Measurements from ENCODE around the gene MAML2. TPM values are rescaled to one million over a fixed set of nuclear protein-coding genes. Genes with fewer than 3 reads are reported as not detected.

MAML2 gene
- total and polyA plus RNA-seq, 9 of the 15 experiments (the other 6 are each of a cell fraction or from before 2014, with no cell fraction given), result 0.79 to 6.8 (median 4.8) TPM

GRCh38 chr11:96021901-96022650 is 320.9 kb downstream of the MAML2 start:
- in situ Hi-C loops (cut with MboI) (no loop called here), intact Hi-C loops (cut with micrococcal nuclease) (no loop called here)
- Histone ChIP-seq H3K27ac (ENCODE audit: extremely low read depth, low read depth, low read length) (no peak overlapping the region), H3K4me2 (ENCODE audit: insufficient read depth, low read length) (no peak overlapping the region), H3K9ac (ENCODE audit: insufficient read depth in 1 of 2, low read depth in 2 of 2, low read length in 2 of 2) (no peak overlapping the region), H3K79me2 (ENCODE audit: control insufficient read depth, insufficient read depth, low read length) (no peaks in the 10 kb centered on the region), H2AFZ (ENCODE audit: low read depth, low read length) (no peak overlapping the region), H3K4me3 (no peak overlapping the region), H3K9me1 (ENCODE audit: control insufficient read depth, insufficient read depth, low read length) (peaks cover 3% of the 10 kb centered on the region), H3K36me3 (ENCODE audit: control insufficient read depth, insufficient read depth, low read length) (no peaks in the 10 kb centered on the region), H3K4me1 (replicated peaks in 1 of 2; ENCODE audit: control insufficient read depth in 2 of 2, insufficient read depth in 2 of 2, low read length in 2 of 2) (no peaks in the 10 kb centered on the region), H3K27me3 (ENCODE audit: control insufficient read depth in 2 of 2, insufficient read depth in 2 of 2, low read length in 2 of 2) (no peaks in the 10 kb centered on the region), H4K20me1 (replicated peaks; ENCODE audit: control insufficient read depth, insufficient read depth, low read length) (no peaks in the 10 kb centered on the region), H3K9me3 (replicated peaks; ENCODE audit: control insufficient read depth, insufficient read depth, low read depth, low read length) (no peaks in the 10 kb centered on the region)
- 58% methylated on average over 5 of the region's 5 CpGs for WGBS (ENCODE audit: insufficient coverage, low coverage, missing lambda C conversion rate)
- ChIA-PET POLR2A (no interaction called here), CTCF (ENCODE audit: low intra/inter-chr PET ratio) (no interaction called here)
- no TSS peak for BruUV-seq (replicated peaks)
- FAIRE-seq, result no peak
- TF ChIP-seq SMARCE1 (IDR thresholded peaks at IDR 0.05), result no peak
- TF ChIP-seq FOXA1 (IDR thresholded peaks at IDR 0.05; ENCODE audit: borderline replicate concordance), result no peak
- no peak for TF ChIP-seq DNMT1 (IDR thresholded peaks at IDR 0.05)
- TF ChIP-seq ZC3H8 (IDR thresholded peaks at IDR 0.05), result no peak
- no peak for TF ChIP-seq HDAC8 (tag; IDR thresholded peaks at IDR 0.05)
- TF ChIP-seq CBX3 (IDR thresholded peaks at IDR 0.05; ENCODE audit: borderline replicate concordance in 1 of 2, low read length in 2 of 2), result no peak
- TF ChIP-seq ZC3H4 (CRISPR knock-in tag; IDR thresholded peaks at IDR 0.05; ENCODE audit: borderline replicate concordance), result no peak
- no peak for TF ChIP-seq YBX1 (IDR thresholded peaks at IDR 0.05)
- no peak for TF ChIP-seq MBD2 (IDR thresholded peaks at IDR 0.05; ENCODE audit: borderline replicate concordance, low read depth)
- TF ChIP-seq, protein P1, sequence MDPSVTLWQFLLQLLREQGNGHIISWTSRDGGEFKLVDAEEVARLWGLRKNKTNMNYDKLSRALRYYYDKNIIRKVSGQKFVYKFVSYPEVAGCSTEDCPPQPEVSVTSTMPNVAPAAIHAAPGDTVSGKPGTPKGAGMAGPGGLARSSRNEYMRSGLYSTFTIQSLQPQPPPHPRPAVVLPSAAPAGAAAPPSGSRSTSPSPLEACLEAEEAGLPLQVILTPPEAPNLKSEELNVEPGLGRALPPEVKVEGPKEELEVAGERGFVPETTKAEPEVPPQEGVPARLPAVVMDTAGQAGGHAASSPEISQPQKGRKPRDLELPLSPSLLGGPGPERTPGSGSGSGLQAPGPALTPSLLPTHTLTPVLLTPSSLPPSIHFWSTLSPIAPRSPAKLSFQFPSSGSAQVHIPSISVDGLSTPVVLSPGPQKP (CRISPR knock-in tag; IDR thresholded peaks at IDR 0.05), result no peak
- TF ChIP-seq FOXP1 (CRISPR knock-in tag; IDR thresholded peaks at IDR 0.05), result no peak
- no peak for TF ChIP-seq ZNF561 (CRISPR knock-in tag; conservative IDR thresholded peaks at IDR 0.05)
- TF ChIP-seq CREB3 (tag; conservative IDR thresholded peaks at IDR 0.05; ENCODE audit: low read depth), result no peak
- no peak for TF ChIP-seq RAD21 (CRISPR knock-in tag; conservative IDR thresholded peaks at IDR 0.05 in 1 of 2, IDR thresholded peaks at IDR 0.05 in 1 of 2)
- TF ChIP-seq, protein P2, sequence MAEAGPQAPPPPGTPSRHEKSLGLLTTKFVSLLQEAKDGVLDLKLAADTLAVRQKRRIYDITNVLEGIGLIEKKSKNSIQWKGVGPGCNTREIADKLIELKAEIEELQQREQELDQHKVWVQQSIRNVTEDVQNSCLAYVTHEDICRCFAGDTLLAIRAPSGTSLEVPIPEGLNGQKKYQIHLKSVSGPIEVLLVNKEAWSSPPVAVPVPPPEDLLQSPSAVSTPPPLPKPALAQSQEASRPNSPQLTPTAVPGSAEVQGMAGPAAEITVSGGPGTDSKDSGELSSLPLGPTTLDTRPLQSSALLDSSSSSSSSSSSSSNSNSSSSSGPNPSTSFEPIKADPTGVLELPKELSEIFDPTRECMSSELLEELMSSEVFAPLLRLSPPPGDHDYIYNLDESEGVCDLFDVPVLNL (CRISPR knock-in tag; IDR thresholded peaks at IDR 0.05; ENCODE audit: low read depth), result no peak
- TF ChIP-seq ETV5 (CRISPR knock-in tag; IDR thresholded peaks at IDR 0.05; ENCODE audit: low read depth), result no peak
- no peak for DNase-seq (ENCODE audit: extremely low read depth in 1 of 4, low spot score in 3 of 4)
- no peak for ATAC-seq

Measured in K562 (cell line).